Measurements from ENCODE around the gene TSHZ1. TPM values are rescaled to one million over a fixed set of nuclear protein-coding genes. Genes with fewer than 3 reads are reported as not detected.

TSHZ1 gene
- total and polyA plus RNA-seq, 2 donors from 2014 or later = 7.0 to 31.3 TPM

DNA sequence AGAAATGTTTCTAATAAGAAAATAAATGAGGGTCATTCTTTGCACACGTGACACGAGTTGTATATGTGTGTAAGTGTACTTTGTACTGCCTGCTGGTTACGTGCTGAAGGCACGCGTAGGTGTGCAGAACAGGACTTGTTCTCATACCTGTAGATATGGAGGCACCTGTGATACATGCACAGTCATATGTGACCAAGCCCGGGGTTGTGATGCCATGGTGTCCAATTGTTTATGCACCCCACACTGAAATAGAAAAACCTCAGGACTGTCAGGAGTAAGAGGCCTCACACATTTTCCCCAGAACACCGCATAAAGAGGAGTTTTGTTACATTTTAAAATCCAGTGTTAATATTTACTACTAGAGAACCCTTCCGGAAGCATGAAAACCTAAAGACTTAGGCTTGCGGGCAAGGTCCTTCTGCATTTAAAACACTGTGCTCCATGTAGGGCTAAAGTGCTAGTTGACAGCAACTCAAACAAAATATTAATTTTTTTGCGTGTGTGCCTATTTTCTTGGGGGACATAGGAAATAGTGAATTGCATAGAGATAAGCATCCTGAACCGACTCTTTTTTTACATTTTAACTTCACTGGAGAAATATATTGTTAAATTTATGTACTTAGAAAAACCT lies 9.3 kb downstream of the TSHZ1 start:
- DNase-seq = no peak
- TF ChIP-seq, protein P1, sequence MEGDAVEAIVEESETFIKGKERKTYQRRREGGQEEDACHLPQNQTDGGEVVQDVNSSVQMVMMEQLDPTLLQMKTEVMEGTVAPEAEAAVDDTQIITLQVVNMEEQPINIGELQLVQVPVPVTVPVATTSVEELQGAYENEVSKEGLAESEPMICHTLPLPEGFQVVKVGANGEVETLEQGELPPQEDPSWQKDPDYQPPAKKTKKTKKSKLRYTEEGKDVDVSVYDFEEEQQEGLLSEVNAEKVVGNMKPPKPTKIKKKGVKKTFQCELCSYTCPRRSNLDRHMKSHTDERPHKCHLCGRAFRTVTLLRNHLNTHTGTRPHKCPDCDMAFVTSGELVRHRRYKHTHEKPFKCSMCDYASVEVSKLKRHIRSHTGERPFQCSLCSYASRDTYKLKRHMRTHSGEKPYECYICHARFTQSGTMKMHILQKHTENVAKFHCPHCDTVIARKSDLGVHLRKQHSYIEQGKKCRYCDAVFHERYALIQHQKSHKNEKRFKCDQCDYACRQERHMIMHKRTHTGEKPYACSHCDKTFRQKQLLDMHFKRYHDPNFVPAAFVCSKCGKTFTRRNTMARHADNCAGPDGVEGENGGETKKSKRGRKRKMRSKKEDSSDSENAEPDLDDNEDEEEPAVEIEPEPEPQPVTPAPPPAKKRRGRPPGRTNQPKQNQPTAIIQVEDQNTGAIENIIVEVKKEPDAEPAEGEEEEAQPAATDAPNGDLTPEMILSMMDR (IDR thresholded peaks at IDR 0.05; ENCODE audit: borderline replicate concordance, extremely low read depth, insufficient read depth) = no peak
- Histone ChIP-seq H3K36me3 (ENCODE audit: control insufficient read depth in 2 of 3, insufficient read depth in 3 of 3, low read length in 3 of 3) (no peaks in the 10 kb centered on the region), H3K4me1 (ENCODE audit: control insufficient read depth in 2 of 3, insufficient read depth in 2 of 3, low read depth in 1 of 3, low read length in 3 of 3) (peaks cover 17 to 54% (median 24%) of the 10 kb centered on the region in 3 donors), H3K9me3 (ENCODE audit: control insufficient read depth in 2 of 3, insufficient read depth in 1 of 3, low read length in 3 of 3) (no peaks in the 10 kb centered on the region), H3K27me3 (ENCODE audit: control insufficient read depth, insufficient read depth, low read length) (no peaks in the 10 kb centered on the region), H3K4me3 (ENCODE audit: low read length in 3 of 3) (peak overlapping the region in 1 of 3 donors; percentile 17), H3K9ac (ENCODE audit: low read length in 3 of 3) (peak overlapping the region in 1 of 3 donors; percentile 24), H3K27ac (ENCODE audit: low read depth in 2 of 2, low read length in 2 of 2) (peak overlapping the region in 1 of 2 donors; percentile 18)
- FAIRE-seq = no peak
- intact Hi-C loops (cut with DNase I) = no loop called here

DNA sequence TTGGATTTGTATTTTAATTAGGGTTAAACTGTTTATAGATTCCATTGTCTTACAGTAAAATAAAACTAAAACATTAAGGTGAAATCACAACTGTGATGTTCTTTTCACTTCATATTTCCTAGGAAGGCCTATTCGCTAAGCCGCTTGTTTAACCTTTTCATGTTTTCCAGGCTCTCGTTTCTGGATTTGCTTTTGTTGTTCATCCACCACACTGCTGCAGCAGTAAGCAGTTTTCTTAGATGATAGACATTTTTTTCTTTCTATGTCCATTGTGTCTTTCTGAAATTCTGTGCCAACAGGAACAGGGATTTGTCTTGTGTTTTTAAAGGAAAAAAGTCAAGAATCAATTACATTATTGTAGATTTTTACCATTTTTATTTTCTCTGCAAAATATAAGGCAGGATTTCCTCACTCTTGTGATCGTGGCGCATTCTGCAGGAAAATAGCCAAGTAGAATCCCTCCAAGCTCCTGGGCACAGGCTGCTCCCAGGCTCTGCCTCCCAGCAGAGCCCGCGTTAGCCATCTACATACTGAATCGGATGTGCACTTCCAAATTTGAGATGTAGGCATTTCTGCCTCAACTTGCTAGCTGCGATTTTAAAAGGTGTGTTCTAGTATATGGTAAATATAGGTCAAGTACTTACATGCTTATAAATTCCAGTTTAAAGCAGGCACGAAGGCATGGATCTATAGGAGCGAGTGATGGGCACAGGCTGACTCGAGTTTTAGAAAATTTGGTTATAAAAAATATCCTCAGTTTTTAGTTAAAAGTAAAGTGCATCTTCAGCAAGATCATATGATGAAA lies 10.2 kb downstream of the TSHZ1 start:
- Histone ChIP-seq H3K9me3 (ENCODE audit: control insufficient read depth in 2 of 3, insufficient read depth in 1 of 3, low read length in 3 of 3) (no peaks in the 10 kb centered on the region), H3K27me3 (ENCODE audit: control insufficient read depth, insufficient read depth, low read length) (no peaks in the 10 kb centered on the region), H3K4me3 (ENCODE audit: low read length in 3 of 3) (peak overlapping the region in 1 of 3 donors; percentile 7), H3K27ac (ENCODE audit: low read depth in 2 of 2, low read length in 2 of 2) (peak overlapping the region; percentile 18 to 30), H3K36me3 (ENCODE audit: control insufficient read depth in 2 of 3, insufficient read depth in 3 of 3, low read length in 3 of 3) (no peaks in the 10 kb centered on the region), H3K4me1 (ENCODE audit: control insufficient read depth in 2 of 3, insufficient read depth in 2 of 3, low read depth in 1 of 3, low read length in 3 of 3) (peaks cover 17 to 46% (median 23%) of the 10 kb centered on the region in 3 donors), H3K9ac (ENCODE audit: low read length in 3 of 3) (no peak overlapping the region)
- FAIRE-seq (no peak), DNase-seq (no peak)
- TF ChIP-seq, protein P1 (IDR thresholded peaks at IDR 0.05; ENCODE audit: borderline replicate concordance, extremely low read depth, insufficient read depth) = no peak
- intact Hi-C loops (cut with DNase I) = no loop called here

DNA sequence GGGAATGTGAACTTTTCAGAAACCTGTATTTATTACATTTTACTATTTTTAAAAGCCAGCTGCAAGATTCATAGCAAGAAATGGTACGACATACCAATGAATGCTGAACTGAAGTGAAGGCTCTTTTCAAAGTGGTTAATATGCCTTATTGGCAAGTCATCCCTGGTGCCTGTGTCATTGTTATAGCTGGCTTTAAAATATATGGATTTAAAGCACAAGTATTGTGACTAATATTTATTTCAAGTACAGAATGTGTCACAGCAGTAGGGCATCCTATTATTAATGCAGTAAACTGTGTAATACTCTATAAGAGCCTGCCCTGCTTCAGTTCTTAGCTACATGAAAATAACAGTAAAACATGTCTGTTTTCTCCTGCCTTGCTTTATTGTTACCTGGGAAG lies 10.8 kb downstream of the TSHZ1 start:
- Histone ChIP-seq H3K4me1 (ENCODE audit: control insufficient read depth in 2 of 3, insufficient read depth in 2 of 3, low read depth in 1 of 3, low read length in 3 of 3) (peaks cover 17 to 49% (median 21%) of the 10 kb centered on the region in 3 donors), H3K9me3 (ENCODE audit: control insufficient read depth in 2 of 3, insufficient read depth in 1 of 3, low read length in 3 of 3) (no peaks in the 10 kb centered on the region), H3K27ac (ENCODE audit: low read depth in 2 of 2, low read length in 2 of 2) (no peak overlapping the region), H3K4me3 (ENCODE audit: low read length in 3 of 3) (no peak overlapping the region), H3K9ac (ENCODE audit: low read length in 3 of 3) (no peak overlapping the region), H3K36me3 (ENCODE audit: control insufficient read depth in 2 of 3, insufficient read depth in 3 of 3, low read length in 3 of 3) (no peaks in the 10 kb centered on the region), H3K27me3 (ENCODE audit: control insufficient read depth, insufficient read depth, low read length) (no peaks in the 10 kb centered on the region)
- intact Hi-C loops (cut with DNase I) = no loop called here
- TF ChIP-seq, protein P1 (IDR thresholded peaks at IDR 0.05; ENCODE audit: borderline replicate concordance, extremely low read depth, insufficient read depth) = no peak
- DNase-seq (no peak), FAIRE-seq (no peak)
